Brain microvascular endothelial cell (primary cell): ENCODE results near the gene CDC73.

Source experiments
- DNase-seq: peaks from one replicate; pipeline ENCODE4 v3.0.0-alpha.2; 2020
- H3K27ac ChIP-seq: fragments of 250-450 bp; sonication (Bioruptor Pico); 2 replicates; pipeline ENCODE4 v1.5.1; 2020; ENCODE audit warnings: mild to moderate bottlenecking, moderate library complexity
- H3K27me3 ChIP-seq: fragments of 250-450 bp; sonication (Bioruptor Pico); replicated peaks from 2 replicates; pipeline ENCODE4 v1.5.1; 2020; ENCODE audit warnings: mild to moderate bottlenecking
- H3K36me3 ChIP-seq: fragments of 250-450 bp; sonication (Bioruptor Pico); replicated peaks from 2 replicates; pipeline ENCODE4 v1.5.1; 2020; ENCODE audit warnings: mild to moderate bottlenecking
- H3K4me3 ChIP-seq: 2 replicates; pipeline ENCODE4 v1.5.1; 2011; ENCODE audit warnings: low read depth, mild to moderate bottlenecking, control low read depth, low read length, moderate library complexity
- CTCF ChIP-seq: IDR thresholded peaks from 2 replicates; pipeline ENCODE4 v1.5.1; 2011; ENCODE audit warnings: low read depth, mild to moderate bottlenecking, moderate library complexity, low read length, control low read depth, inconsistent platforms; ENCODE audit errors: missing control alignments
- in situ Hi-C: cut with HindIII; loops from 2 replicates; pipeline ENCODE4 v1.10.0; 2017; ENCODE audit warnings: low sequenced_read_pairs, low pct_ligation_motif_present

CDC73 gene

GRCh38 chr1:193234530-193234929, 112.7 kb downstream of the CDC73 start:
- Histone ChIP-seq H3K27me3 (no peaks in the 10 kb centered on the region), H3K36me3 (peaks cover 16% of the 10 kb centered on the region), H3K4me3 (no peak overlapping the region), H3K27ac (no peak overlapping the region)
- TF ChIP-seq CTCF, result no peak
- no peak for DNase-seq
- in situ Hi-C loops, result no loop called here

GRCh38 chr1:193237381-193237978, 115.6 kb downstream of the CDC73 start:
- no peak overlapping the region for H3K27ac ChIP-seq
- no peak for TF ChIP-seq CTCF
- H3K4me3 ChIP-seq, result no peak overlapping the region
- in situ Hi-C loops, result no loop called here
- no peak for DNase-seq
- peaks cover 16% of the 10 kb centered on the region for H3K36me3 ChIP-seq
- H3K27me3 ChIP-seq, result no peaks in the 10 kb centered on the region

GRCh38 chr1:193240609-193241008, 118.8 kb downstream of the CDC73 start:
- in situ Hi-C loops, result no loop called here
- H3K27me3 ChIP-seq, result no peaks in the 10 kb centered on the region
- H3K4me3 ChIP-seq, result no peak overlapping the region
- H3K27ac ChIP-seq, result no peak overlapping the region
- peaks cover 10% of the 10 kb centered on the region for H3K36me3 ChIP-seq
- no peak for TF ChIP-seq CTCF
- no peak for DNase-seq

GRCh38 chr1:193241132-193241827, 119.4 kb downstream of the CDC73 start:
- no peak for DNase-seq
- no peak for TF ChIP-seq CTCF
- in situ Hi-C loops, result no loop called here
- Histone ChIP-seq H3K27me3 (no peaks in the 10 kb centered on the region), H3K27ac (no peak overlapping the region), H3K36me3 (peaks cover 6% of the 10 kb centered on the region), H3K4me3 (no peak overlapping the region)

- Histone ChIP-seq H3K4me3 (no peak overlapping the region), H3K36me3 (peaks cover 3% of the 10 kb centered on the region), H3K27ac (no peak overlapping the region), H3K27me3 (no peaks in the 10 kb centered on the region)
- no peak for TF ChIP-seq CTCF
- no peak for DNase-seq
- in situ Hi-C loops, result no loop called here
Observed at GRCh38 chr1:193242000-193242399, 120.2 kb downstream of the CDC73 start.
